Measurements from ENCODE around the gene SLCO1A2.

The SLCO1A2 gene

DNA sequence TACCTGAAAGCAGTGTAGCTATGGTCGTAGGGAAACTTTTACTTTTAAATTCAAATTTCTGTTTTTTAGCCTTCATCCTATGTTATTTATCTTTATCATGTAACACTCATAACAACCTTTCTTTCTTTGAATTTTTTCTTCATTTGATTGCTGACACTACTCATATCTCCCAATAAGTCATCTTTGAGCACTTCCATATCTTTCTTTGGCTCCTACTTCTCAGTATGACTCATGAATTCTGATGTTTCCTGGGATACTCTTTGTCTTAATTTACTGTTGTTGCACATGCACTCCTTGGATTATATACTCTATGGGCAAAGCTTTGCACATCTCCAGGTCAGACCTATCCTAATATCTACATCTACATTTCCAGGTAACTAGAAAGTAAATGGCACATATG, 19.9 kb upstream of the SLCO1A2 start:
- TF ChIP-seq, protein P1, sequence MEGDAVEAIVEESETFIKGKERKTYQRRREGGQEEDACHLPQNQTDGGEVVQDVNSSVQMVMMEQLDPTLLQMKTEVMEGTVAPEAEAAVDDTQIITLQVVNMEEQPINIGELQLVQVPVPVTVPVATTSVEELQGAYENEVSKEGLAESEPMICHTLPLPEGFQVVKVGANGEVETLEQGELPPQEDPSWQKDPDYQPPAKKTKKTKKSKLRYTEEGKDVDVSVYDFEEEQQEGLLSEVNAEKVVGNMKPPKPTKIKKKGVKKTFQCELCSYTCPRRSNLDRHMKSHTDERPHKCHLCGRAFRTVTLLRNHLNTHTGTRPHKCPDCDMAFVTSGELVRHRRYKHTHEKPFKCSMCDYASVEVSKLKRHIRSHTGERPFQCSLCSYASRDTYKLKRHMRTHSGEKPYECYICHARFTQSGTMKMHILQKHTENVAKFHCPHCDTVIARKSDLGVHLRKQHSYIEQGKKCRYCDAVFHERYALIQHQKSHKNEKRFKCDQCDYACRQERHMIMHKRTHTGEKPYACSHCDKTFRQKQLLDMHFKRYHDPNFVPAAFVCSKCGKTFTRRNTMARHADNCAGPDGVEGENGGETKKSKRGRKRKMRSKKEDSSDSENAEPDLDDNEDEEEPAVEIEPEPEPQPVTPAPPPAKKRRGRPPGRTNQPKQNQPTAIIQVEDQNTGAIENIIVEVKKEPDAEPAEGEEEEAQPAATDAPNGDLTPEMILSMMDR (IDR thresholded peaks at IDR 0.05): no peak

DNA sequence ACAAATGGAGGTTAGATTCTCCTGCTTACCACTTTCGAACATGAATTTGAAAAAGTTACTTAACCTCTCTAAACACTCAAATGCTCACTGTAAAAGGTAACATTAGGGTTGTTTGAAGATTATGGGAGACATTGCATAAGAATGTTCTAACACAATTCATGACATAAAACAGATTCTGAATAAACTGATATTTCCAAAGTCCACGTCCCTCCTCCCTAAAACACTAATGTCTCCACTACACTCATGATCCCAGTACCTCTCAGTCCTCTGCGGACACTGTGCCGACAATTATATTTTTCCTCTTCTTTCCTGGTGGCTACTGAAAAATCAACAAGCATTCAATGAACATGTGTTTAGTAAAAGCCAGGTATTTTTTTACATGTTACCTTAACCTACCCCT, 19.2 kb upstream of the SLCO1A2 start:
- TF ChIP-seq, protein P1 (IDR thresholded peaks at IDR 0.05): no peak

DNA sequence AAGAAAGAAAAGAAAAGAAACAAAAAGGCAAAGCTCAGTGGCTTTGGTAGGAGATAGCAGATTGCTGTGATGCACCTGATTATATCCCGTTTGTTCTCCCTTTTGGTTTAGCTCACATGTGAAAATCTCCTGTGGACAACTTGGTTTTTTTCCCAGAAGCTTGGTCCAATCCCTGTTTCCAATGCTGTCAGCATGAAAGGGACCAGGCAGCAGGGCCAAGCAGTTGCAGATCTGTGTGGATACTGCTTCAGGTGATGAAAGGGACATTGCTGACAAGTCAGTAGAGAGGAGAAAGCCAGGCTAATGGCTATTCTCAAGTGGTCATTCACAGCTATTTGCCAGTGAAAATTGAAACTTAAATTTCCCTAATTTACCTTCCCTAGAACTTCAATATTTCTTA, 18.8 kb upstream of the SLCO1A2 start:
- TF ChIP-seq, protein P1 (IDR thresholded peaks at IDR 0.05): no peak

DNA sequence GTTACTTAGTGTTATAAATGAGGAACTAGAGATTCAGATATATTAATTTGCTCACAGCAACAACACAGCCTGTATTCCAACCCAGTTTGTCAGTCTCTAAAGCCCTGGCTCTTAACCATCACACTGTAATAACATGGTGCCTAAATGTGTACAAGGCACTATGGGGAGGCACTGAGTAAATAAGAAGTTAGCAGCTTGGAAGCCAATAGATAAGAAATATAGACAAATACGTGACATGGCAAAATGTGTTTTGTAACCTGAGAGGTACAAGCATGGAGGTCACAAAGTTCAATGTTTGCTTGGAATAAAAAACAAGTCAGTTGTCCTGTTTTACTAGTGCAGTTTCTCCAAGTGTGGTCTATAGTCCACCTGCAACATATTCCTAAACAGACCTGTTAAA, 16.3 kb upstream of the SLCO1A2 start:
- TF ChIP-seq, protein P1 (IDR thresholded peaks at IDR 0.05): no peak

DNA sequence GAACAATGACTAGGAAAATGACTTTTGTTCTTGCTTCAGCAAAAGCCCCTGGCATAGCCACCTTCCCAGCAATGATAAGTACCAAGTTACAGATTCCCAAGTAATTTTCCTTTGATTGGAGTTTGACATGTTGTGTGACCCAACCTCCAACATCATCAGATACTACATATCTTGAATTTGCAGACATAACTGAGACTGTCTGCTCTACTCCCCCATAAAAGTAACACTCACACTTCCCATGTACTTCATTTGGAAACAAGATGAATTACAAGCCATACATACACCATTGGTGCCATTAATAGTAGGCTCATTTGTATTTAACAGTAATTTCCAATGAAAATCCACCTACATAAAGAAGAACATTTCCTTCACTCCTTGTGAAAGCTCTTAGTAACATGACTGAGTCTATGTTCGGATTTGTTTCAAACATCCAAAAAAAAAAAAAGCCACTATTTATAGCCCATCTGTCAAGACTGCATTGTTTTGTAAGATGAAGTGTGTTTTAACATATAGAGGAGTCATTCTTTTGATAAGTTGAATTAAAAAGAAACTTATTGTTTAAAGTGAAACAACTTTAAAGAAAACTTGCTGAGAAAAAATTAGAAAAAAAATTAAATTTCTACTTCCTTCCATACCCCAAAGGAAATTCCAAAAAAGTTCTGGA, 12.0 kb upstream of the SLCO1A2 start:
- TF ChIP-seq, protein P1 (IDR thresholded peaks at IDR 0.05): no peak

DNA sequence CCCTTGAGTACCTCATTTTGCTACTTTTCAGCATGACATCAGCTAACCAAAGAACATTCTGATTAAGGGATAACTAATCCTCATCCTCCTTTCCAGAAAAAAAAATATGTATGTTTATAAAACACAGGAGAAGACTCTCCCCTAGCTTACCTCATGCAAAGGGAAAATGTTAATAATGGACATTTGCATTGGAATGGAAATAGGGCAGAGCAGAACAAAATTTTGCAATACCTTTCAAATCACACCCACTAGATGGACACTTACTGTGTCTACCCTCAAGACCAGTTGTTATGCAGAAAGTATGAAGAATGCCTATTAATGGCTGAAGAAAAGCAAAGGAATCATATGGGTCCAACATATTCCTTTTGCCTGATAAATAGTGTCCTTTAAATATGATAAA, 8.9 kb upstream of the SLCO1A2 start:
- TF ChIP-seq, protein P1 (IDR thresholded peaks at IDR 0.05): no peak

DNA sequence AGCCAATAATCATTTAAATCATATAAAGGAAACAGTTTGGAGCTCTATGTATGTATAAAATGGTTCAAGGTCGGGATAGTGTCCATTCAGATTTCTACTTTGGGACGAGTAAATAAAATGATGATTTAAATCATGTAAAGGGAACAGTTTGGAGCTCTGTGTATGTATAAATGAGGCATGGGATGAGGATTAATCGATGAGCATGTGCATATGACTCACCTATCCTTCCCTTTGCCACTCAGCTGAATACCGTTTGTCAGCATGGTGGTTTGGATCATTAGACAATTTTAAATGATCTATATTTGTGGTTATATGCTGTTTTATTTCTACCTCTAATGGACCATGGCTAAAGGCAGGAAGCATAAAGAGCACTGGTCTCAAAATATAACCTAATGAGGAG, 7.1 kb upstream of the SLCO1A2 start:
- TF ChIP-seq, protein P1 (IDR thresholded peaks at IDR 0.05): no peak

DNA sequence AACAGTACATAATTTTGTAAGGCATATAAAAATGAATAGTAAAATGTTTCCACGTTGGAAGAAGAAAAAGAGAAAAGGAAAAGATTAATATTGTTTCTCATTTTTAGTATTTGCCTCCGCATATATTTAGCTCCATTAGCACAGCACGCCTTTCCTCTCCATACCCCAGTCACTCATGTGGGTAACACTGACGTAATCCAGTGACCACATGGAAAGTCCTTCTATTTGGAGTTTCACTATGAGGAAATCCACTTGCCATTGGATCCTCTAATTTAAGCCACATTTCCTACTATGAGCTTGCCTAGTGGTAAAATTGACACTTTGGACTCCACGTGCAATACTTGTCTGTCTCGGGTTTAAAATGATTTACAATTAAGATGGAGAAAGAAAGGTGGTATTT, 5.7 kb upstream of the SLCO1A2 start:
- TF ChIP-seq, protein P1 (IDR thresholded peaks at IDR 0.05): no peak

Data from LNCAP (cell line).